SK-N-SH treated with all-trans-retinoic acid at 6 μM for 48 hours (cell line): ENCODE measurements around the gene S100Z.

ENCODE experiments used
- ARNTL ChIP-seq: fragments of 450-650 bp; formaldehyde crosslinking; IDR thresholded peaks from 2 replicates; pipeline ENCODE4 v1.5.0; 2020; ENCODE audit warnings: low read depth, mild to moderate bottlenecking, moderate library complexity, borderline replicate concordance
- CREB5 ChIP-seq: fragments of 250-450 bp; sonication (Bioruptor Pico); IDR thresholded peaks from 2 replicates; pipeline ENCODE4 v1.5.1; 2020; ENCODE audit warnings: low read depth, mild to moderate bottlenecking, moderate library complexity
- CSDC2 ChIP-seq: fragments of 250-450 bp; sonication (Bioruptor Pico); IDR thresholded peaks from 2 replicates; pipeline ENCODE4 v1.5.0; 2020; ENCODE audit warnings: mild to moderate bottlenecking, moderate library complexity
- GLIS3 ChIP-seq: fragments of 250-450 bp; sonication (Bioruptor Pico); IDR thresholded peaks from 2 replicates; pipeline ENCODE4 v1.5.0; 2020; ENCODE audit warnings: mild to moderate bottlenecking, moderate library complexity
- PATZ1 ChIP-seq: fragments of 250-450 bp; sonication (Bioruptor Pico); IDR thresholded peaks from 2 replicates; pipeline ENCODE4 v1.8.0; 2020; ENCODE audit warnings: mild to moderate bottlenecking, moderate library complexity, borderline replicate concordance
- POU6F1 ChIP-seq: fragments of 250-450 bp; sonication (Bioruptor Pico); IDR thresholded peaks from 2 replicates; pipeline ENCODE4 v1.8.0; 2021; ENCODE audit warnings: low read depth, mild to moderate bottlenecking, moderate library complexity, borderline replicate concordance
- TOX ChIP-seq: fragments of 250-450 bp; sonication (Bioruptor Pico); IDR thresholded peaks from 2 replicates; pipeline ENCODE4 v1.8.0; 2021; ENCODE audit warnings: mild to moderate bottlenecking, moderate library complexity, borderline replicate concordance
- TSHZ2 ChIP-seq: fragments of 250-450 bp; sonication (Bioruptor Pico); IDR thresholded peaks from 2 replicates; pipeline ENCODE4 v1.5.0; 2020; ENCODE audit warnings: mild to moderate bottlenecking, moderate library complexity
- ZC3H10 ChIP-seq: fragments of 250-450 bp; sonication (Bioruptor Pico); IDR thresholded peaks from 2 replicates; pipeline ENCODE4 v1.5.1; 2021; ENCODE audit warnings: mild to moderate bottlenecking, moderate library complexity
- ZFP3 ChIP-seq: fragments of 250-450 bp; sonication (Bioruptor Pico); IDR thresholded peaks from 2 replicates; pipeline ENCODE4 v1.5.0; 2020; ENCODE audit warnings: mild to moderate bottlenecking, moderate library complexity

GRCh38 chr5:76927961-76928360 lies 78.1 kb downstream of the S100Z start:
- no peak for TF ChIP-seq POU6F1 (CRISPR knock-in tag)
- TF ChIP-seq ARNTL (CRISPR knock-in tag) = no peak
- TF ChIP-seq TSHZ2 = no peak
- no peak for TF ChIP-seq PATZ1 (CRISPR knock-in tag)
- TF ChIP-seq TOX (CRISPR knock-in tag) = no peak
- TF ChIP-seq CREB5 (CRISPR knock-in tag) = no peak
- no peak for TF ChIP-seq GLIS3
- TF ChIP-seq CSDC2 (CRISPR knock-in tag) = no peak
- TF ChIP-seq ZC3H10 (CRISPR knock-in tag) = no peak
- TF ChIP-seq ZFP3 = no peak
